Right renal pelvis (tissue), 4 donors: Measurements from ENCODE around the gene PLA2G3. TPM values are rescaled to one million over a fixed set of nuclear protein-coding genes. Genes with fewer than 3 reads are reported as not detected.
A peak's percentile ranks its signal among the peaks of the same experiment; 100 is the strongest.
"Not testable (repeated sequence)": the region's sequence is repeated elsewhere in the genome, so short reads cannot be mapped to it uniquely, and the experiment has no call there.

ENCODE experiments used
- DNase-seq, 4 donors: peaks; one replicate each; pipeline ENCODE4 v3.0.0-alpha.2; 2013; ENCODE audit warnings: low read depth in 4 of 4, low spot score in 3 of 4, missing footprints in 1 of 4
- polyA plus RNA-seq, 4 donors: library from polyadenylated mRNA; unstranded; fragments of 120-200 nt; gene quantifications; one replicate each; pipeline ENCODE4 v1.2.1, GENCODE V29; 2013; ENCODE audit not compliant: insufficient read length in 4 of 4

Gene PLA2G3
- polyA plus RNA-seq, 4 donors = 0.10 to 0.21 (median 0.18) TPM

DNA sequence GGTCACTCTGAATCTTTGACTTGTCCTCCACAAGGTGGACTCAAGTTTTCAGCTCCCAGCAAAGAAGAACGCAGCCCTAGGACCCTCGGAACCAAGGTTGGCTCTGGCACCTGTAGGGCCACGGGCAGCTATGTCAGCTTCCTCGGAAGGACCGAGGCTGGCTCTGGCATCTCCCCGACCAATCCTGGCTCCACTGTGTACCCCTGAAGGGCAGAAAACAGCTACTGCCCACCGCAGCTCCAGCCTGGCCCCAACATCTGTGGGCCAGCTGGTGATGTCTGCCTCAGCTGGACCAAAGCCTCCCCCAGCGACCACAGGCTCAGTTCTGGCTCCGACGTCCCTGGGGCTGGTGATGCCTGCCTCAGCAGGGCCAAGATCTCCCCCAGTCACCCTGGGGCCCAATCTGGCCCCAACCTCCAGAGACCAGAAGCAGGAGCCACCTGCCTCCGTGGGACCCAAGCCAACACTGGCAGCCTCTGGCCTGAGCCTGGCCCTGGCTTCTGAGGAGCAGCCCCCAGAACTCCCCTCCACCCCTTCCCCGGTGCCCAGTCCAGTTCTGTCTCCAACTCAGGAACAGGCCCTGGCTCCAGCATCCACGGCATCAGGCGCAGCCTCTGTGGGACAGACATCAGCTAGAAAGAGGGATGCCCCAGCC lies 15.4 kb downstream of the PLA2G3 start:
- DNase-seq = no peak

DNA sequence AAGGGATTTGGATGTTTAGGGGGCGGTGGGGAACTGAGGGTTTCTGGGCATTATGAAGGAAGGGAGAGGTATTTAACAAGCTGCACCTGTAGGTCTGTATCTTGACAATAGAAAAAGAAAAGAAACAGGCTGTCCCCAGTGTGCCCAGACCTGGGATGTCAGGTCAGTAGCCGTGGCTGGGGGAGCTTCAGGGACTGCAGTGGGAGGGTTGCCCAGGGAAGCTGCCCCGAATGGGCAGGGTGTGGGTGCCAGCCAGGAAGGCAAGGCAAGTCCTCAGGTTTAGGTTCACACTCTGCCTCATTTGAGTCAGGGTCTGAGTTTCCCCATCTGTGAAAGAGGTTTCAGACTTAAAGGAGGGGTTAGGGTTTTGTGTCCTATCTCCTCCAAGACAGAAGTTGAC lies 16.0 kb downstream of the PLA2G3 start:
- DNase-seq = no peak

DNA sequence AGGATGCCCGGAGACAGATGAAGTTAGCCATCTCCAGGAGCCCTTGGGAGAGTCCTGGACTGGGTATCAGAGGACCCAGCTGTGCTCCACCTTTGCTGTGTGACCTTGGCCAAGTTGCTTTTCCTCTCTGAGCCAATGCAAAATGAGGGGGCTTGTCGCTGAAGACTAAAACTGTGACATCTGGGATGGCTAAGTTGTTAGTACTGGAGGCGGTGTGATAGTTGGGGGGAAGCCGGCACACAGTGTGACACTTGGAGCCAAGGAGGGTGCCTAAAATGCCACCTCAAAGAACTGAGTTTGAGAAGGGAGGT lies 17.1 kb downstream of the PLA2G3 start:
- no peak for DNase-seq

DNA sequence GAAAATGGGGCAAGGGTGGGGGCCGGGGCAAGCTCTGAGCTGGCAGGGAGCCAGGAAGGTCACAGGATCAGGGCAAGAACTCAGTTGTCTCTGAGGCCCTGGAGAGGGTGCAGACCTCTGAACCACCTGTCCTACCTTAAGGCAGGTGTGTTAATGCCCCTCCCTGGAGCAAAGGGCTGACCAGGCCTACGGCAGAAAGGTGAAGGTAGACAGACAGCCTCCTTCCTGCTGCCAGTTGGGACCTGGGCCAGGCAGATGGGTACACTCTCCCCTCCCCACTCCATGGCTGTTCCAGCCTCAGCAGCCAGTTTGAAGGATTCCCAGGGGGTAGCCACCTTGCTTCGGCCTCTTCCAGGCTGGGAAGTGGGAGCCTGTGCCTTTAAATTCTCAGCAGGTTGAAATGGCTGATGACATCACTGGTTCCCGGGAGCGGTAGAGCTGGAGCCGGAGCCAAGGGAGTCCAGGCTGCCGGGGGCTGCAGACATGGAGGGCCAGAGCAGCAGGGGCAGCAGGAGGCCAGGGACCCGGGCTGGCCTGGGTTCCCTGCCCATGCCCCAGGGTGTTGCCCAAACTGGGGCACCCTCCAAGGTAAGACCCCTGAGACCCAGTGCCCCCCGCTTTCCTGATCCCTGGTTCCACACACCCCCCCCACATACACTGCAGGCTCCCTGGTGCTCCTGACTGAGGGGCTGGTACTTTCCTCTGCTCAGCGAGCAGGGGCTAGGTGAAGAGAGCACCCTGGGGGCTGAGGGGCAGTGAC lies 17.6 kb downstream of the PLA2G3 start, which contains the start of gene INPP5J:
Gene INPP5J (plus strand): TSS at position 435 of the 760 bp plus-strand sequence. CDS start 49 bp downstream, at position 484.
- DNase-seq = no peak

DNA sequence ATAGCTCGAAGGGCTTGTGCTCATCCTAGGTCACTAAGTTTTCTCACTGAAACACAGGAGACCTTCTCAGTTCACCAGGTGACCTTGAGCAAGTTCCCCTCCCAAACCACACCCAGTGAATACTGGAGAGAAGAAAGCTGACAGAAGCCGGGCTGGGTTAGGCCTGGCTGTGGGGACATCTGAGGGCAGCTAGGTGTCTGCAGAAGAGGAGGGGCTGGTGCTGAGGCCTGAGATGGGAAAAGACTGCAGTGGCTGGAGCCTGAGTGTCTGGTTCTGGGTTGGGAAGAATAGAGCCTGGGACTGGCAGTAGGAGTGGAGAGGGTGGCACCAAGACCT lies 18.1 kb downstream of the PLA2G3 start:
- DNase-seq = no peak

DNA sequence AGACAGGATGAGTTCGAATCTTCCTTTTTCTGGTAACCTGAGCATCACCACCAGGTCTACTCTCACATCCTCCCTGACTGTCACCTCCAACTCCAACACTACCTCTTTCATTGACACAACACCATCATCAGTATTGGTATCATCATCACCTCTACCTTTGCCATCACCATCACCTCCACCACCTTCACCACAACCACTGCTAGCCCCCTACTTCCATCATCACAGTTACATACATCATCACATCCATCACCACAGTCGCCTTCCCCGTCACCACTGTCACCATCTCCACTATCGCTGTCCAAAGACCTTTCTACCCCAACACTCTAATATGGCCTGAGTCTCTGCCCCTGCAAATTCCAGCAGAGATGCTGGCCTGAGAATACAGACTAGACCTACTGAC lies 18.9 kb downstream of the PLA2G3 start:
- DNase-seq = no peak

DNA sequence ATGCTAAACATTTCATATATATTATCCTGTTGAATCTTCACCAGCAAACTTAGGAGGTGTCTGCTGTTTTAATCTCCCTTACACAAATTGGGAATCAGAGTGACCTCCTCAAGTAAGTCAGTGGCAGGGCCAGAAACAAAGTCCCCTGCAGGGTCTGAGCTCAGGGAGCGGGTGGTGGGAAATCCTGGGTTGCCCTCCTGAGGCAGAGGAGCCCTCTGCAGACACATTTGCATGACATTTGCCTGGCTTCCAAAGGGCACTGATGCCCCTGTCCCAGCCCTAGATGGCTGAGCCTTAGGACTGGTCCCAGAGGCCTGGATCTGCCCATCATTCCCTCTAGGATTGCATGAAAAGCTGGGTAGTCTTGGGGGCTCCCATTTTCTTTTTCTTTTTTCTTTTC lies 19.7 kb downstream of the PLA2G3 start:
- DNase-seq = no peak

DNA sequence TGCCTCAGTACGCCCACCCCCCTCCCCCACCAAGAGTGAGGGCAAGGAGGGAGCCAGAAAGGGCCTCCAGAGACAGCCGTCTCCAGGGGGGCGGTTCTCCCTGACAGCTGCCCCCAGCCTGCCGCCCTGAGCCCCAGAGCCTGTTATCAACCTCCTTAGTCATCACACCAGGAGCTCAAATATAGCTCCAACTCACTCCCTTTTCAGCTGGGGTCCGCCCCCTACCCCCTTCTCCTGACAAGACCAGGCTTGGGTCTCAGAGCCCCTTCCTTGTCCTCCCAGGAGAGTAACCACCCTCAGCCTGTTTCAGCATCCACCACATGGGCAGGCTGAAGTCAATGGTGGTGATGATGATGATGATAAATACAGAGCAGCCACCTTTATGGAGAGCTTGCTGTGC lies 20.1 kb downstream of the PLA2G3 start:
- DNase-seq = no peak

DNA sequence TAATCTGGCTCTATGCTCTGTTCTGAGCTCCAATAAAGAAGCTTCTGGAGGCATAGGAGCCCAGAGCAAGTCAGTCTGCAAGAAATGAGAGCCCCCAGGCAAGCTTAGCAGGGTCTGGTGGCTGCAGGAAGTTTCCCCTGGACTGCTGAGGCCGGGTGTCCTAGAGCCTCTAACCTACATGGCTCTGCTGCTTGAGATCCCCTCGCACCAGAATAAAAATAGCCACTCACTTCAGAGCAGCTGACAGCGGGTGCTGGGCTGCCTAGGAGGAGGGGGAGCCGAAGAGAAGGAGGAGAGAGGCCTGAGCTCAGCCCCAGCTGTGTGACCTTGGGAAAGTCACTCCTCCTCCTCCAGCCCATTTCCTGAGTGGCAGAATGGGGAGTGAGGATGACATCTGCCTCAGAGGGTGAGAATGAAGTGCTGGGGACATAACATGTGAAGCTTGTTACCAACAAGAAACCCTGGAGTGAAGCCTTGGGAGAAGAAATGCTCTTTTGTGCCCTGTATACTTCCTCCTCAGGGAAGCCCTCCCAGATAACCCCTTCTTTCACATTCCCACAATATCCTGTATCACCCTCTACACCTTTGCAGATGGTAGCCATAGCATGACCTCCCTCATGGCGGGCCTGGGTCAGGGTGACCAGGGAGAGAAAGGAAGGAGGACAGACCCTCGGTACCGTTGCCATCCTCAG lies 21.1 kb downstream of the PLA2G3 start:
- no peak for DNase-seq

DNA sequence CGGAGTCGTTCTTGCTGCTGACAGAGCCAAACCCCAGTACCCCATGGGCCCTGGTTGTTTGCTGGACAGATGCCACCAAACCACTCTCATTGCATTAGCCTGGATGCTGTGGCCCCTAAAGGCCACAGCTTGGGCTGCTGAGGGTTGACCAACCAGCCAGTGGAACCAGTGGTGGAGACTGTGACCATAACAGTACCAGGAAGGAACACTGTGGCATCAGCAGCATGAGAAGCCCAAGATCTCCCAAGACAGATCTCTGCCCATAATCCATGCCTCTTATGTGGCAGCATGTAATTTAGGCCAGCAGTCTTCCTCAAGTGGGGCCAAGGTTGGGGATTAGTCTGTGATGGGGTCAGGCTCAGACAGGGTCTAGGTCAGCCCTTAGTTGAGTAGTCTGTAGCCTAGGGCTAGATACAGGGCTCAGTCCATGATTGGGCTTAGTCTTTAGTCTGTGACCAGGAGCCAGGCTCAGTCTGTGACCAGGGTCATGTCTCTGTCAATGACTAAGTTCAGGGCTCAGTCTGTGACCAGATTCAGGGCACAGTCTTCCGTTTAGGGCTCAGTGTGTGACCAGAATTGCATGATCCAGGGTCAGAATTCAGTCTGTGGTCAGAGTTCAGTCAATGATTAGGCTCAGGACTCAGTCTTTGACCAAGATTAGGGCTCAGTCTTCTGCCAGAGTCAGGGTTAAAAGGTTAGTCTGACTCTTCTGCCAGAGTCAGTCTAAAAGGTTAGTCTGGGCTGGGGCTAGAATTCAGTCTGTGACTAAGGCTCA lies 22.1 kb downstream of the PLA2G3 start:
- no peak for DNase-seq

DNA sequence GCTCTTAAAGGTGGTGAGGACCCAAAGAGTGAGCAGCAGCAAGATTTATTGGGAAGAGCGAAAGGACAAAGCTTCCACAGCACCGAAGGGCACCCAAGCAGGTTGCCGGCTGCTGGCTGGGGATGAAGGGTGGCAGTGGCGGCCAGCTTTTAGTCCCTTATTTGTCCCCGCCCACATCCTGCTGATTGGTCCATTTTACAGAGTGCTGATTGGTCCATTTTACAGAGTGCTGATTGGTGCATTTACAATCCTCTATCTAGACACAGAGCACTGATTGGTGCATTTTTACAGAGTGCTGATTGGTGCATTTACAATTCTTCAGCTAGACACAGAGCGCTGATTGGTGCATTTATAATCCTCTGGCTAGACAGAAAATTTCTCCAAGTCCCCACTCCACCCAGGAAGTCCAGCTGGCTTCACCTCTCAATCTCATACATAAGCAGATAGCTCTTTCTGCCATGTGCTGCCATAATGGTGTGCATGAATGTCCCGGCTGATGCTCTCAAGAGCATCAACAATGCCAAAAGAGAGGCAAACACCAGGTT lies 27.7 kb downstream of the PLA2G3 start:
- DNase-seq = not testable (repeated sequence)

DNA sequence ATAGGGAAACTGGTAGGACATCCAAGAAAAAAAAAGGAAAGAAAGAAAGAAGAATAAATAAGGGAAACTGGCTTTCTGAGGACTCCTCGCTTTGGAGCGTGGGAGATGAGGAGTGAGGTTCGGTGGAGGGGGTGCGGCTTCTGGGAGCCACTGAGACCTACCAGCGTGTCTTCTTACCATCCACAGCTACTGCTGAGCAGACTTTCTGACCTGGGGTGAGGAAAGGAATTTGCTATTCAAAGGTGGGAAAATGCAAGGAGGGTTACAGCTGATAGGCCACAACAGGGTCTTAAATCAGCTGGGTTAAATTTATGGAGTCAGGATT lies 32.5 kb downstream of the PLA2G3 start:
- DNase-seq = no peak

DNA sequence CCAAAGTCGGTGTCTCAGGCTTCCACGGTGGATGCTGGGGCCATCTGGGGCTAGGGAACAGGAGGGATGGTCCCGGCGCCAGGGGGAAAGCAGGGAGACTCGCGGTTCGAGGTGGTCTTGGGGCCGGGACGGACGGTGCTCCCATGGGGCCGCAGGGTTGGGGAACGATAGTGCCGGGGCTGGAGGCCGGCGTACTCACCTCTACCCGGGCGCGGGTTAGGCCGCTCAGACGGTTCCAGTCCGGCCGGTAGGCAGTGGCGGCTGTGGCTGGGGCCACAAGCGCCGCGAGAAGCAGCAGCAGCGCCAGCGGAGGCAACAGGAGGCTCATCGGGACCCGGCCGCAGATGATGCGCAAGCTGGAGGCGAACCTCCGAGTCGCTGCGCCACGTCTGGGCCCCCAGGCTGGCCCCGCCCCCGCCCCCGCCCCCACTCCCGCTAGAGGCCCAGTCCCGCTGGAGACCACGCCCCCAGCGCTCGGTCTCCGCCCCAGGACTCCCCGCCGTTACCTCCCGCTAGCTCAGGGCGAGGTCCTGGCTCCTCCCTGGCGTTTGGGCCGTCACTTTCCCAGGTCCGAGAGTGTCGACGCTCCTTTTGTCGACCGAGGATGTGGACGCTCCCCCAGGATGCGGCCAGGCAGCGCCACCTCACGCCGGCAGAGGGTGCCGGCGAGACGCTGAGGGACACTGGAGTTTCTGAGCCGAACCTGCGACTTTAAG lies 33.0 kb downstream of the PLA2G3 start, which contains the start of gene SELENOM:
Gene SELENOM (minus strand): TSS at position 391 of the 716 bp plus-strand sequence. CDS start 63 bp downstream, at position 328.
- DNase-seq = peak; percentile 86 to 92 (median 89)

DNA sequence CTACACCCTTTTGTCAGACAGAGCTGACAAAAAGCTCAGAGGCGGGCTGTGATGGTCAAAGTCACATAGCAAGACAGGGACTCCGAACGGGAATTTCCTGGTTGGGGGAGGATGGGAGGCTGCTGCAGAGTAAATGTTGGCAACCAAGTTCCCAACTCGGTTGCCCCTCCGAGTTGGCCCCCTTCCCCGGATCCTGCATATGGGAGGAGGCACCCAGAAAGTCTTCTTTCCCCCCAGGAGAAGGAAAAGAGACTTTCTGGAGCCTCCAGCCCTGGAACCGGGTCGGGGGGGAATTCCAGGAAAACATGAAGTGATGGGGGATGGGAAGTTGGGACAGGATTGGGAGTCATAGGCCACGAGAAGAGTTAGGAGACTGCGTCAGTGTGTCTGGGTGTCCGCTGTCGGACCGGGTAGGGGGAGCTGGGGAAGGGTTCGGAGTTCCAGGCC lies 33.6 kb downstream of the PLA2G3 start:
- no peak for DNase-seq

DNA sequence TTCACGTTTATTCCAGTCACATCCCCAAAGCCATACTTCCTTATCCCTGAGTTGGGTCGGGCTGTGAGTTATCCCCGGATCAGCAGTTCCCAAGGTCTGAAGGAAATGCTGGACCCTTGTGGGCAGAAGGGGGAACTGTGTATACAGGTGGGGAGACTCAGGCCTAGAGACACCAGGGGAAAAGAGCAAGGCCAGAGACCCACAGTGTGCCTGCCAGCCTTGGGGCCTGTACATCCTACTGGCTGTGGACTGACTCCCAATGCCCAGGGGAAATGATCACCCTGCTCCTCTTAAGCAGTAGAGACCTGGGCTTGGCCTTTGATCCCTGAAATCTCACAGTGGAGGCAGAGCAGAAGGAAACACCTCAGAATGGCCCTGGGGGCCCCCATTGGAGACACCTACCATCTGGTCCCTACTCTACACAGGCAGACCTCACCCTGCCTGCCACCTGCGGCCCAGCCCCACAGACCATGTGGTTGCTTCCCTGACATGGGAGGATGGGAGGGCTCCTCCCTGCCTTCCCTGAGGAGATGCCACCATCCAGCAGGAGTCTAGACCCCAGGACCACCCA lies 34.2 kb downstream of the PLA2G3 start:
- DNase-seq = no peak

DNA sequence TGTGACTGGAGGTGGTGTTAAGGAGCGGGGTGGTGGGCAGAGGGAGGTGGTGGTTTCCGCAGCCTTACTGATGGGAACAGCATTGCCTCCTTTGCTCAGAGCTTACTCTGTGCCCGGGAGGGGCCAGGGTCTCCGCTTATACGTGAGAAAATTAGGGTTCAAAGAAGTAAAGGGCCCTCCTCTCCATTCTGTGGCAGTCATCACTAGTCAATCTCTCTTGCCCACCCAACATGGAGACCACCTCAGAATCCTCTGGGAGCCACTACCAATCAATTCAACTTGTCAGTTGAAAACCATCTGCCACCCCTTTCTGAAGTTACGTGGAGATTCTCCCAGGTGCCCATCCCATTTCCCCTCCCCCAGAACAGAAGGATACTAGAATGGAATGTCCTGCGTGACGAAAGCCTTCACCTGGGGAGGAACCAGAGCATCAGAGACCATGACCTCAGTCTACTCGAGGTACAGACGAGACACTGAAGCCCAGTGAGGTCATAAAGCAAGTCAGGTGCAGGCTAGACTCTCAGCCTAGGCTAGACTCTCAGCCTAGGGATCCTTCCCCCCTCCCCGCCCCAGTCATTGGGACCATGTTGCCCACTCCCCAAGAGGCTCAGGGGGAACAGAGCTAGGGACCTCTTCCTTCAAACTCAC lies 34.9 kb downstream of the PLA2G3 start:
- DNase-seq = no peak

DNA sequence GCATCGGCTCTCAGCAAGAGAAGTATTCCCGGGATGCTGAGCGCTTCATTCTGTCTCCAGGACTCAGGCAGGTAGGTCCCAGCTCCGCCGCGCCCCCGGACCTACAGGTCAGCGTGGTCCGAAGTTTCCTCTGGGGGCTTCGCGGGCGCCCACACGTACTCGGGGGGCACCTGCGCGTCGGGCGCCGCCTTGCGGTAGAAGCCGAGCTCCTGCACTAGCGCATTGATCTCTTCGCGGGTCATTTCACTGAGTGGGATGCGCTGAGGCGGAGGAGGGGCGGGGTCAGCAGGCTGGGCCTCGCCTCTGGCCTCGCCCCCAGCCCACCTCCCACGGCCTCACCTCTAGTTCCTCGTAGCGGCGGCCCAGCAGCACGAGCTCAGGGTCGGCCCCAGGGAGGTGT lies 35.4 kb downstream of the PLA2G3 start:
- no peak for DNase-seq

DNA sequence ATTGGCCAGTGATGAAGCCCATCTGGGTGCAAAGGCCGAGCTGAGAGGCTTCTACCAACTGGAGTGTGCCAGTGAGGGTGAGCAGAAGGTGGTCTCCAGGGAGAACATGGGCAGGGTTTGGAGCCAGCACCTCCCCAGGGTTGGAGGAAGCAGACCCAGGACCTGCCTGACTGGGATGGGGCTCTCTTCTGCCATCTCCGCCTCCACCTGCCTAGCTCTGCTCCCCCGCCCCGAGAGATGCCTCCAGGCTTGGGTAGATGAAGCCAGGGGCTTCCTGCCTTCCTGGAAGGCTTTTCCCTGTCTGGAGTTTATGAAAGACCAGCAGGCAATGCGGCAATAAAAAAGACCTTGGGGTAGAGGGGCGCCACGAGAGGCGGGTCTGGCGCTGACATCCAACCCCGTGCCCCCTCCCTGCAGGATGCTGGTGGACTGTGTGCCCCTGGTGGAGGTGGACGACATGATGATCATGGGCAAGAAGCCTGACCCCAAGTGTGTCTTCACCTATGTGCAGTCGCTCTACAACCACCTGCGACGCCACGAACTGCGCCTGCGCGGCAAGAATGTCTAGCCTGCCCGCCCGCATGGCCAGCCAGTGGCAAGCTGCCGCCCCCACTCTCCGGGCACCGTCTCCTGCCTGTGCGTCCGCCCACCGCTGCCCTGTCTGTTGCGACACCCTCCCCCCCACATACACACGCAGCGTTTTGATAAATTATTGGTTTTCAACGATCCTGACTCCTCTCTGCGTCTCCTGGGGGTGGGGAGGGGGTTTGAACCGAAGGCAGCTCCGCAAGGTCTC lies 36.2 kb downstream of the PLA2G3 start:
- no peak for DNase-seq

DNA sequence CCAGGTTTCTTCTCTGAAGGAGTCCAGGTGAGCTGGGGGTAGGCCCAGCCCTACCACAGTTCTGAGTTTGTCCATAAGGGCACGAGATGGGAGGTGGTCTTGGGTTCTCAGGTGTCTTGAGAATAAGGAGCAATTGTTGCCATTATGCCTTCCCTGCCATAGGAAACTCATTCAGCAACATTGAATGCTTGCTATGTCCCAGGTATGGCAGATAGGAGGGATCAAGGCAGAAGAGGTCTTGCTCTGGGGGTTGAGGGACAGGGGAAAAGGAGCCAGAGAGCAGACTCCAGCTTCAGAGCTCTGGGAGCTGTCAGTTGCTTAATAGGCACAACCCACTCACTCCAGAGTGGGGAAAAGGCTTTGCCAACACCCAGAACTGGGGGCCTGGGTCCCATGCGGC lies 37.2 kb downstream of the PLA2G3 start:
- DNase-seq = no peak
